Measurements from ENCODE around the gene GAS6.

GAS6 gene

DNA sequence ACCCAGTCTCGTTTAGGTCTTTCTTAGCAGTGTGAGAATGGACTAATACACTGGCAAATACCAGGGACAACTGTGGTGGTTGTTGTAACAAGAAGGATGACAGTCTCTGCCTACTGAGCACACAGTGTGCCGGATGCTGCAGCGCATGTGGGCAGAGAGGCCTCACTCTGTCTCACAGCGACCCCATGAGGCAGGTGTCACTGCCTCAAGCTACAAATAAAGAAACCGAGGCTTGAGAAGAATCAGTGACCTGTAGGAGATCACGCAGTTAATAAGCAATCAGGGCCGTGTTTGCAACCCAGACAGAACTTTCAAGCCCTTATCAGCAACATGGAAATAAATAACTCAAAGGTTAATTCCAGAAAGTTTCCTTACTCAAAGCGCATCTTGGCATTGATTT, 40.5 kb upstream of the GAS6 start:
- H3K4me3 ChIP-seq (ENCODE audit: low read depth, low read length) = no peak overlapping the region
- TF ChIP-seq, protein P1, sequence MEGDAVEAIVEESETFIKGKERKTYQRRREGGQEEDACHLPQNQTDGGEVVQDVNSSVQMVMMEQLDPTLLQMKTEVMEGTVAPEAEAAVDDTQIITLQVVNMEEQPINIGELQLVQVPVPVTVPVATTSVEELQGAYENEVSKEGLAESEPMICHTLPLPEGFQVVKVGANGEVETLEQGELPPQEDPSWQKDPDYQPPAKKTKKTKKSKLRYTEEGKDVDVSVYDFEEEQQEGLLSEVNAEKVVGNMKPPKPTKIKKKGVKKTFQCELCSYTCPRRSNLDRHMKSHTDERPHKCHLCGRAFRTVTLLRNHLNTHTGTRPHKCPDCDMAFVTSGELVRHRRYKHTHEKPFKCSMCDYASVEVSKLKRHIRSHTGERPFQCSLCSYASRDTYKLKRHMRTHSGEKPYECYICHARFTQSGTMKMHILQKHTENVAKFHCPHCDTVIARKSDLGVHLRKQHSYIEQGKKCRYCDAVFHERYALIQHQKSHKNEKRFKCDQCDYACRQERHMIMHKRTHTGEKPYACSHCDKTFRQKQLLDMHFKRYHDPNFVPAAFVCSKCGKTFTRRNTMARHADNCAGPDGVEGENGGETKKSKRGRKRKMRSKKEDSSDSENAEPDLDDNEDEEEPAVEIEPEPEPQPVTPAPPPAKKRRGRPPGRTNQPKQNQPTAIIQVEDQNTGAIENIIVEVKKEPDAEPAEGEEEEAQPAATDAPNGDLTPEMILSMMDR (IDR thresholded peaks at IDR 0.05; ENCODE audit: low read depth, low read length) = peak; percentile 53

DNA sequence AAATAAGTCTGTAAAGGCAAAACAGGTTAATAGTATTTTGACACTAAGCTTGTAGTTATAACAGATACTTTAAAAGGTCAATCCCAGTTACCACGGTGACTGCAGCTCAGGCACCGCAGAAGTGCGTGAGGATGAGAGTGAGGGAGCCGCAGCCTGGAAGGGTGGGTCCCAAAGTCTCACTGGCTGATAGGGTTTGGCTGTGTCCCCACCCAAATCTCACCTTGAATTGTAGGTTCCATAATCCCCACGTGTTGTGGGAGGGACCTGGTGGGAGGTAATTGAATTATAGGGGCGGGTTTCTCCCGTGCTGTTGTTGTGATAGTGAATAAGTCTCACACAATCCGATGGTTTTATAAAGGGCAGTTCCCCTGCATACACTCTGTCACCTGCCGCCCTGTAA, 40.0 kb upstream of the GAS6 start:
- H3K4me3 ChIP-seq (ENCODE audit: low read depth, low read length) = no peak overlapping the region
- TF ChIP-seq, protein P1 (IDR thresholded peaks at IDR 0.05; ENCODE audit: low read depth, low read length) = no peak

DNA sequence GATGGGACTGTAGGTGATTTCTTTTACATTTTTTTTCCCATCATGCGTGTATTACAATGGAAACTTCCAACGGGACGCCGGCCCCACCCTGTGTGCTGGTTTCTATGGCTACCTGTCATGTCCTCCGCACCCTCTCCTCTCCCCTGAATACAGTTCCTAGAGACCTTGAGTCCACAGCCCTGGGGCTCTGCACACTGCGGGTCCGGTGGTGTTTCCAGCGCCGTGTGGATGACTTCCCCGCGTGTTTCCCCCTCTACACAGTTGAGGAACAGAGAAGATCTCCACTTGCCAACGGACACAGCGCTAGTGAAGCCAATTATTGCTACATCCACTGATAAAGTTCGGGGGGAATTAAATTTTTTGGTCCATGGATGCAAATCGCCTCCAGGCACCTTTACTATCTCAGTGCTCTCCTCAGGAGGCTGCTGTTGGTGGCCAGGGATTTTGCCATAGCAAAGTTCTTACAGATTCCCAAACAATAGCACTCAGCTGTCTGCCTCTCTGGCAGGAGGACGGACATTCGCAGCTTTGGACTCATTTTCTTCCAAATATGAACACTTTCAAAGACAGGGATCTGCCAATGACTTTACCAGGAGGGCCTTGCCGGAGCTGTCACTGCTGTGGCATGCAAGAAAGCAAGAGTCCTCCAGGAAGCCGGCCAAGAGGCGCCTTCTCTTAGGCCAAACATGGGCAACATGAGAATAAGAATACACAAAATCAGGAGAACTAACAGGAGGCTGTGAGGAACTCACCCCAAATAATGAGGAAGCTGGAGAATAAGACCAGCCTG, 39.3 kb upstream of the GAS6 start:
- H3K4me3 ChIP-seq (ENCODE audit: low read depth, low read length) = no peak overlapping the region
- TF ChIP-seq, protein P1 (IDR thresholded peaks at IDR 0.05; ENCODE audit: low read depth, low read length) = no peak

DNA sequence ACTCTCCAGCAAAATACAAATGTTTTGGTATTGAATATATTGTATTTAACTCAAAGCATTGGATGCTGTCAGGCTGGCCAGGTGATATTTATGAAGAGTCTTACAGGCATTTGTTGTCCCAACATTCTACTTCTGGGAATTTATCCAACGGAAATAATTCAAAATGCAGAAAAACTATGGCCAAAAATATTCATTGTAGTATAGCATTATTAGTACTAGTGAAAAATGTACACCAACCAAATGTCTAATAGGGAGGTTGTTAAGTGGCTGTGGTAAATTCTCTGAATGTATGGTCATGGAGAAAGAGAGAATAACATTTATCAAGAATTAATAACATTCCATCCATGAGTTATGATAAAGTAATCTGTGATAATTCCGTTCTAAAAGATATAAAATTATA, 38.6 kb upstream of the GAS6 start:
- TF ChIP-seq, protein P1 (IDR thresholded peaks at IDR 0.05; ENCODE audit: low read depth, low read length) = no peak

DNA sequence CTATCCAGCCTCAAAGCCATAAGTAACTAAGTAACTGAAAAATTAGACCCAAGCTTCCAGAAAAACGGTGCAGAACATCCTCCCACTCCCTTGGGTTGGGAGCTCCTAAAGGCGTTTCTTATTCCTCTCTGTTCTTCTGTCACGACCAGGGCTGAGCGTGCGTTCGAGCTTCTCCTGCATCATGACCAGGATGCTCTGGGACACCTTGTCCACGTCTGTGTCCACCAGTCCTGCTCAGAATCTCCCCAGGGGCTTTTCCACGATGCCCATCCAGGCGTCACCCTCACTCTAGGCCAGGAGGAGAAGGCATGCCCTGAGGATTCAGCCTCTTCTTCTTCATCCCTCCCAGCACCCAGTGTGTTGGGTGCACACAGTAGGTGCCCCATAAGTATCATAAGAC, 37.8 kb upstream of the GAS6 start:
- H3K4me3 ChIP-seq (ENCODE audit: low read depth, low read length) = no peak overlapping the region
- TF ChIP-seq, protein P1 (IDR thresholded peaks at IDR 0.05; ENCODE audit: low read depth, low read length) = no peak

More for the DNA sequence above, 38.6 kb upstream of the GAS6 start:
- no peak overlapping the region for H3K4me3 ChIP-seq (ENCODE audit: low read depth, low read length)

DNA sequence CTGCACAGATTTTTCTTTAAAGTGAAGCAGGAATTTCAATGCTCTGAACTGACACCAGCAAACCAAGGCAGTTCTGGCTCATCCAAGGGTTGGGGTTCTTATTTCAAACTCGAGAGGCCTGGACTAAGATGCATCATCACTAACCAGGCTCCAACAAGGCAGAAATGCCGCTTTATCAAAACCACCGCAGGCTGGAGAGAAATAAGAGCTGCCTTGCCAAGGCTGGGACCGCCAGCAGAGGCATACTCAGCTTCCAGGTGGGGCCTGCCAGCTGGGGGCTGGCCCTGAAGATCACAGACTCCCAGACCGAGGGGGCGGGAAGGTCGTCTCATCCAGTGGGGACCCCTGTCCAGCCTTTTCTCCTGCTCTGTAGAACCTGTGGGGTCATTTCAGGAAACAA, 37.4 kb upstream of the GAS6 start:
- TF ChIP-seq, protein P1 (IDR thresholded peaks at IDR 0.05; ENCODE audit: low read depth, low read length) = no peak

DNA sequence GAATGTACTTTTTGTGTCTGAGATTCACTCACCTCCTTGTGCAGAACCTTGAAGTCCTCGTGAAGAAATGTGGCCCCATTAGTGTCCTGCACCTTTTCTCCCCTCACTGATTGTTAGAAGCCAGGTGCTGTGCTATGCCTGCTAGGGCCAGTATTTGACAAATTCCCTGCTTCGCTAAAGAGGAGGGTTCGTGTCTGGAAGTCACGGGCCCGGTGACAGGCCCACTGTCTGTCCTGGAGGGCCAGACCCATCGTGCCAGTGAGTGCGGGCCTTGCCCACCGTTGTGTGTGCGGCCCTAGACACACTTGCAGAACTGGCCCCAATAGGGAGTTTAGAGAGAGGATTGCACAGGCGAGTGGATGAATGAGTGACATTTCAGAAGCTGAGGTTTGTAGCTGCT, 36.8 kb upstream of the GAS6 start:
- no peak overlapping the region for H3K4me3 ChIP-seq (ENCODE audit: low read depth, low read length)
- TF ChIP-seq, protein P1 (IDR thresholded peaks at IDR 0.05; ENCODE audit: low read depth, low read length) = no peak

More for the DNA sequence above, 37.4 kb upstream of the GAS6 start:
- H3K4me3 ChIP-seq (ENCODE audit: low read depth, low read length) = no peak overlapping the region
